Activated T-cell treated with anti-CD3 and anti-CD28 coated beads for 4 hours (primary cell): ENCODE data around the gene HTT.

Experiments used
- DNase-seq: peaks from one replicate; pipeline ENCODE4 v3.0.0-alpha.2; 2020

Gene HTT

GRCh38 chr4:3255611-3256186, 181.2 kb downstream of the HTT start:
- no peak for DNase-seq

- no peak for DNase-seq
These were observed 182.0 kb downstream of the HTT start for GRCh38 chr4:3256230-3257102.

GRCh38 chr4:3257103-3257555, 182.6 kb downstream of the HTT start:
- DNase-seq = no peak

GRCh38 chr4:3257556-3258482, 183.3 kb downstream of the HTT start:
- DNase-seq = no peak

GRCh38 chr4:3261411-3262207, 187.1 kb downstream of the HTT start:
- no peak for DNase-seq

GRCh38 chr4:3262208-3263052, 187.9 kb downstream of the HTT start:
- no peak for DNase-seq

- DNase-seq = no peak
These were observed 188.8 kb downstream of the HTT start for GRCh38 chr4:3263053-3263875.

- DNase-seq = no peak
These were observed 189.4 kb downstream of the HTT start for GRCh38 chr4:3263876-3264193.

GRCh38 chr4:3266076-3266475, 191.6 kb downstream of the HTT start:
- no peak for DNase-seq

GRCh38 chr4:3267576-3268394, 193.3 kb downstream of the HTT start:
- no peak for DNase-seq

GRCh38 chr4:3268395-3269104, 194.1 kb downstream of the HTT start:
- DNase-seq = no peak

- DNase-seq = no peak
These were observed 194.8 kb downstream of the HTT start for GRCh38 chr4:3269105-3269927.

GRCh38 chr4:3269991-3270611, 195.6 kb downstream of the HTT start:
- no peak for DNase-seq

GRCh38 chr4:3271131-3271530, 196.7 kb downstream of the HTT start:
- no peak for DNase-seq

- DNase-seq = no peak
These were observed 202.5 kb downstream of the HTT start for GRCh38 chr4:3276986-3277385.

GRCh38 chr4:3280466-3280865, 206.0 kb downstream of the HTT start:
- no peak for DNase-seq

- DNase-seq = no peak
These were observed 209.0 kb downstream of the HTT start for GRCh38 chr4:3283483-3283882.

- no peak for DNase-seq
These were observed 209.4 kb downstream of the HTT start for GRCh38 chr4:3283916-3284315.
